Keratinocyte (primary cell): ENCODE data around the gene CACNA1C. TPM values are rescaled to one million over a fixed set of nuclear protein-coding genes. Genes with fewer than 3 reads are reported as not detected.

ENCODE experiments used
- DNase-seq: peaks from one replicate; pipeline ENCODE4 v3.0.0-alpha.2; 2011; ENCODE audit warnings: low read depth, missing footprints, low spot score
- FAIRE-seq: peaks from 2 replicates; lab custom pipeline; 2011; peaks lifted over from hg19 to GRCh38; lab: Jason Lieb, UNC
- H2AFZ ChIP-seq: 2 replicates; pipeline ENCODE4 v1.6.0; 2012; ENCODE audit warnings: low read length, control low read depth, inconsistent platforms; ENCODE audit not compliant: control insufficient read depth
- H3K27ac ChIP-seq: 2 replicates; pipeline ENCODE4 v1.5.1; 2011; ENCODE audit warnings: low read length; ENCODE audit not compliant: control insufficient read depth, insufficient read depth
- H3K27me3 ChIP-seq: 3 replicates; pipeline ENCODE4 v1.6.0; 2011; ENCODE audit warnings: low read length; ENCODE audit not compliant: control insufficient read depth, insufficient read depth; ENCODE audit errors: extremely low read depth
- H3K36me3 ChIP-seq, 2 experiments: 2 replicates in 1 of 2; 3 replicates in 1 of 2; pipeline ENCODE4 v1.5.1; 2011; ENCODE audit warnings: low read length in 2 of 2, mild to moderate bottlenecking in 1 of 2; ENCODE audit not compliant: control insufficient read depth in 2 of 2, insufficient read depth in 2 of 2; ENCODE audit errors: extremely low read depth in 1 of 2
- H3K4me1 ChIP-seq: 3 replicates; pipeline ENCODE4 v1.5.1; 2011; ENCODE audit warnings: low read length; ENCODE audit not compliant: control insufficient read depth, insufficient read depth; ENCODE audit errors: extremely low read depth
- H3K4me2 ChIP-seq: 3 replicates; pipeline ENCODE4 v1.6.0; 2011; ENCODE audit warnings: low read depth, low read length; ENCODE audit not compliant: control insufficient read depth, insufficient read depth; ENCODE audit errors: extremely low read depth
- H3K4me3 ChIP-seq, 3 experiments: fragments of 200-600 bp in 1 of 3; sonication (generic) in 1 of 3; 2 replicates in 2 of 3; 3 replicates in 1 of 3; pipeline ENCODE4 v1.5.1; 2011 to 2016; ENCODE audit warnings: low read length in 3 of 3, mild to moderate bottlenecking in 3 of 3, control low read depth in 2 of 3, inconsistent platforms in 1 of 3, low read depth in 1 of 3, mixed read lengths in 1 of 3, mixed run types in 1 of 3, moderate library complexity in 1 of 3; ENCODE audit not compliant: control insufficient read depth in 2 of 3, insufficient read depth in 2 of 3; ENCODE audit errors: extremely low read depth in 1 of 3
- H3K79me2 ChIP-seq: 2 replicates; pipeline ENCODE4 v1.6.0; 2012; ENCODE audit warnings: low read length; ENCODE audit not compliant: control insufficient read depth, insufficient read depth
- H3K9ac ChIP-seq: 3 replicates; pipeline ENCODE4 v1.6.0; 2011; ENCODE audit warnings: low read length; ENCODE audit not compliant: control insufficient read depth, insufficient read depth; ENCODE audit errors: extremely low read depth
- H3K9me1 ChIP-seq: 3 replicates; pipeline ENCODE4 v1.6.0; 2011; ENCODE audit warnings: low read length; ENCODE audit not compliant: control insufficient read depth, insufficient read depth; ENCODE audit errors: extremely low read depth
- H3K9me3 ChIP-seq: 2 replicates; pipeline ENCODE4 v1.5.1; 2012; ENCODE audit warnings: low read depth, low read length; ENCODE audit not compliant: control insufficient read depth
- H4K20me1 ChIP-seq: 3 replicates; pipeline ENCODE4 v1.6.0; 2011; ENCODE audit warnings: low read length; ENCODE audit not compliant: control insufficient read depth, insufficient read depth; ENCODE audit errors: extremely low read depth
- CTCF ChIP-seq, 3 experiments: IDR thresholded peaks in 1 of 3; conservative IDR thresholded peaks in 1 of 3; optimal IDR thresholded peaks in 1 of 3; 2 replicates in 2 of 3; 3 replicates in 1 of 3; pipeline versions ENCODE3 to v1.5.1; 2011; ENCODE audit warnings: low read length in 3 of 3, mild to moderate bottlenecking in 3 of 3, moderate library complexity in 2 of 3, control low read depth in 1 of 3, inconsistent platforms in 1 of 3; ENCODE audit not compliant: insufficient read depth in 2 of 3; ENCODE audit errors: extremely low read depth in 1 of 3
- EZH2 ChIP-seq: IDR thresholded peaks from one replicate; pipeline ENCODE4 v1.6.1; 2012; ENCODE audit warnings: inconsistent platforms, mild to moderate bottlenecking, low read length, moderate library complexity
- dilution Hi-C: fragments of 300-500 bp; cut with MboI; formaldehyde crosslinking; loops from one replicate; pipeline ENCODE4 v1.7.0; 2020; ENCODE audit warnings: low sequenced_read_pairs; ENCODE audit not compliant: extremely low pct_ligation_motif_present
- polyA plus RNA-seq, 5 experiments: library from polyadenylated mRNA; depleted of rRNA in 3 of 5; stranded (reverse) in 3 of 5; stranded (forward) in 1 of 5; unstranded in 1 of 5; fragments of >200 nt; gene quantifications; 1 replicate in 1 of 5; 2 replicates in 3 of 5; 3 replicates in 1 of 5; pipeline versions ENCODE4 v1.2.1 to v1.2.3, GENCODE V29; 2011 to 2012; ENCODE audit warnings: missing spikeins in 2 of 5, low read depth in 1 of 5, low replicate concordance in 1 of 5

The CACNA1C gene
- polyA plus RNA-seq, 1 donor (not counting 4 experiments of a cell fraction or from before 2014, with no cell fraction given) = not detected

GRCh38 chr12:2493086-2493485, 440.3 kb downstream of the CACNA1C start:
- Histone ChIP-seq H3K4me2 (no peak overlapping the region), H3K4me1 (no peaks in the 10 kb centered on the region), H3K27me3 (peaks cover 6% of the 10 kb centered on the region), H3K79me2 (no peaks in the 10 kb centered on the region), H3K36me3 (no peaks in the 10 kb centered on the region), H3K27ac (no peak overlapping the region), H2AFZ (no peak overlapping the region), H3K9me3 (no peaks in the 10 kb centered on the region), H4K20me1 (no peaks in the 10 kb centered on the region), H3K9me1 (no peaks in the 10 kb centered on the region), H3K9ac (no peak overlapping the region), H3K4me3 (no peak overlapping the region)
- TF ChIP-seq EZH2 (no peak), CTCF (optimal IDR thresholded peaks at IDR 0.05 in 1 of 3, IDR thresholded peaks at IDR 0.05 in 1 of 3, conservative IDR thresholded peaks at IDR 0.05 in 1 of 3; ENCODE audit: extremely low read depth in 1 of 3, insufficient read depth in 2 of 3, low read length in 3 of 3) (no peak)
- FAIRE-seq = no peak
- dilution Hi-C loops = no loop called here
- DNase-seq = no peak

GRCh38 chr12:2494486-2495192, 441.9 kb downstream of the CACNA1C start:
- no peak overlapping the region for H3K27ac ChIP-seq
- H3K4me3 ChIP-seq = no peak overlapping the region
- H3K9me1 ChIP-seq = no peaks in the 10 kb centered on the region
- no peaks in the 10 kb centered on the region for H3K79me2 ChIP-seq
- no peaks in the 10 kb centered on the region for H4K20me1 ChIP-seq
- H3K4me2 ChIP-seq = no peak overlapping the region
- H3K9ac ChIP-seq = no peak overlapping the region
- H3K4me1 ChIP-seq = no peaks in the 10 kb centered on the region
- peaks cover 6% of the 10 kb centered on the region for H3K27me3 ChIP-seq
- FAIRE-seq (no peak), DNase-seq (no peak)
- dilution Hi-C loops = no loop called here
- TF ChIP-seq CTCF (optimal IDR thresholded peaks at IDR 0.05 in 1 of 3, IDR thresholded peaks at IDR 0.05 in 1 of 3, conservative IDR thresholded peaks at IDR 0.05 in 1 of 3; ENCODE audit: extremely low read depth in 1 of 3, insufficient read depth in 2 of 3, low read length in 3 of 3) (no peak), EZH2 (no peak)
- no peak overlapping the region for H2AFZ ChIP-seq
- H3K36me3 ChIP-seq = no peaks in the 10 kb centered on the region
- H3K9me3 ChIP-seq = no peaks in the 10 kb centered on the region
